ENCODE measurements around the gene ANK2.

ANK2 gene

DNA sequence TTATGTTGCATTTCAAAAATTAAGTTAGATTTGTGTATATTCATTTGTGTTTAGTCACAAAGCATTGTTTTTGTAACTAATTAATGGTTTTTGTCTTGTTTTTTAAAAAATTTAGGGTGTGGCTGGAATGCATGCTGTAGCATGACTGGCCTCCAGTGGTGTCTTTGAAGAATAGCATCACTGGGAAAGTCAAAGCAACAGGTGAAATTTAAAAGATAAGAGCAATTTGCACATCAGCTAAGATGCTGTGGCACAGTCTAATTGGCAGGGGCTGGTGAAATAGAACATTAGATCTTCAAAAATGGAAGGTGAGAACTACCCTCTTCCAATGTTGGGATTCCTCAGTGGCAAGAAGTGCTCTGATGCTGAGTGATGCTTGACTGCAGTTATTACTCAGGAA, 45.3 kb downstream of the ANK2 start:
- no peak for DNase-seq (ENCODE audit: low read depth)

GRCh38 chr4:113101669-113102068, 52.2 kb downstream of the ANK2 start:
- DNase-seq (ENCODE audit: low read depth): peak; percentile 52

GRCh38 chr4:113103556-113103955, 54.1 kb downstream of the ANK2 start:
- no peak for DNase-seq (ENCODE audit: low read depth)

- DNase-seq (ENCODE audit: low read depth): peak; percentile 42
Observed at GRCh38 chr4:113106108-113106507, 56.7 kb downstream of the ANK2 start.

GRCh38 chr4:113109106-113109718, 59.8 kb downstream of the ANK2 start:
- no peak for DNase-seq (ENCODE audit: low read depth)

DNA sequence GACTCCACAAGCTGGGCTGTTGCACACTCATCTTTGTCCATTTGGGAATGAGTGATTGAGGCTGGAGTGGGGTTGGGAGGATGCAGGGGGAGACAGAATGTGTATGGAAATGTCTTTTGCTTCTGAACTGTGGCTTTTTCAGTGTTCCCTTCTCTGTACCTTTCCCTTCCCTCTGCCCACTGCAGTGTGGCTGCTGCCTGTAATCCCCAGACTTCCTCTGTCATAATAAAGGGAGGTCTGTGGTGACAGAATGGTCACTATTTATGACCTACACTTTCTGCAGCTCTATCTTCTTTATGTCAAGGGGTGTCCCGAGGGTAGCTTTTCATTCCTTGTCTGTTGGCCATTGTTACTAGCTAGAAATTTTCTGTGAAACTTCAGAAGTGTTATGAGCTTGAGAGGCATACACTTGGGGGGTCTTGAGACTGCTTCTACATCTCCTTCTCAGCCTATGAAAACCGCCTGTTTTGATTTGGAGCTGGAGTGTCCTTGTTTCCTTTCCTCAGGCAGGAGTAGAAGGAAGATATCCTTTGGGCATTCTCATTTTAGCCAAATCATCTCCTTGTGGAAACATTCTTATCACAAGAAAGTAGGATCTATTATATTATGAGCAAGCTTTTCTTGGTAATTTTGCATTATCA, 63.0 kb downstream of the ANK2 start:
- DNase-seq (ENCODE audit: low read depth): no peak

- no peak for DNase-seq (ENCODE audit: low read depth)
Observed at GRCh38 chr4:113113151-113113550, 63.7 kb downstream of the ANK2 start.

DNA sequence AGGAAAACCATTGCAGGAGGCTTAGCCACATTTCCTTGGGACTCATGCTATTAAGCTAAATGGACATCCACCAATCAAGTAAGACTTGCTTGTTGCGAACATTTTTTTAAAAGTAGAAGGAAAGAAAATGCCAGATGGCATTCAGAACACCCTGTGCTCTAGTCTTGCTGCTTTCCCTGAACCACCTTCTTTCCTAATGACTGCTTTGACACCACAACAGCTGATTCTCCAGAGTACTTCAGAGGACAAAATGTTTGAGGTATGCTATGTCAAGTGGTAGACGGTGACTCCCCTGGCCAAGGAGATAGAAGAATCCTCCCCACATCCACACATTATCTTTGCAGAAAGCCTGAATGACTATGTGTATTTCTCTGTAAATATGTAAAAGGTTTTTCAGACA, 65.4 kb downstream of the ANK2 start:
- no peak for DNase-seq (ENCODE audit: low read depth)

- DNase-seq (ENCODE audit: low read depth): no peak
Observed at GRCh38 chr4:113116414-113117357, 67.2 kb downstream of the ANK2 start.

DNA sequence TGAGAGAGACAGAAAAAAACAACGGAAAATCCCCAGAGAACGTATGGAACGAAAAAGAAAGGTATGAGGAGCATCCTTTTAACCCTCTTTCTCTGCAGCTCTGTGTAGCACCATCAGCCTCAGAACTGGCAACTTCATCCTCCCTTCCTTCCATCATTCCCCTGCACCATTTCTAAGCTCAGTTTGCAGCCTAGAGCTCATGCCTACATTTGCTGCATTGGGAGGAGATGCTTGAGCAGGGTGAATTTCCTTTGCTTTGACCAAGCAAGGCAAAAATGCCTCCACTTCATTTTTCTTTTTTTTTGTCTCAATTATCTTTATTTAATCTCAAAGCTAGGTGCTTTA, 67.9 kb downstream of the ANK2 start:
- no peak for DNase-seq (ENCODE audit: low read depth)

DNA sequence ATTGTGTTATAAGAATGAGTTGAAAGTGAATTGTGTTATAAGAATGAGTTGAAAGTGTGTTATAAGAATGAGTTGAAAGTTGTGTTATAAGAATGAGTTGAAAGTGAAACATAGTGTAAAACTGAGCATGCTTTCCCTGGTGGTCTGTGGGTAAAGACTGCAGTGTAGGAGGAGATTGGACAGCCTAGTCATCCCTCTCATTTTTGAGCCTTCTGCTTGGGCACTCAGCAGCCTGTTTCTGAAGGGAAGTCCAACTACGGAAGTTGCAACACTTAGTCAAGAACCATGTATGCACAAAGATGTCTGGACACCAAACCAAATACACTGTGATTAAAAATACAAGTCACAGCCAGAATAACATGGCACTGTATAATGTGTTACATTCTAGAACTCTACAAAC, 72.6 kb downstream of the ANK2 start:
- DNase-seq (ENCODE audit: low read depth): no peak

- DNase-seq (ENCODE audit: low read depth): no peak
Observed at GRCh38 chr4:113125418-113125817, 76.0 kb downstream of the ANK2 start.

DNA sequence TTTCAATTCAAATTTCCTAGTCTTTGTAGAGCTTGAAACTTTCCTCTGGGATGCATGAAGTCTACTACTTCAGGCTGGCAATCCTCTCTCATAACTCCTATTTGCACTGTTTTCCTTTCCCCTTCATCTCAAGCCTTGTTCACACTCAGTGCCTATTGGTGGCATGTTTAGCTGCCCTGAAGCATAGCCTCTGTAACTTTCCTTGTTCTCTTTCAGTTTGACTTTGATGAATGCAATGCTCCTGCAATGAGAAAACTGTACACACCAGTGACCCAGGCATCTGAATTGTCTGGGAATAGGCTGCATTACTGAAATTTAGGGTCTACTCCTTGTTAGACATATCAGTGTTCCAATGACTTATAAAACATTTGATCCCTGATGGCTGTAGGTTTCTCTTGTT, 81.7 kb downstream of the ANK2 start:
- no peak for DNase-seq (ENCODE audit: low read depth)

DNA sequence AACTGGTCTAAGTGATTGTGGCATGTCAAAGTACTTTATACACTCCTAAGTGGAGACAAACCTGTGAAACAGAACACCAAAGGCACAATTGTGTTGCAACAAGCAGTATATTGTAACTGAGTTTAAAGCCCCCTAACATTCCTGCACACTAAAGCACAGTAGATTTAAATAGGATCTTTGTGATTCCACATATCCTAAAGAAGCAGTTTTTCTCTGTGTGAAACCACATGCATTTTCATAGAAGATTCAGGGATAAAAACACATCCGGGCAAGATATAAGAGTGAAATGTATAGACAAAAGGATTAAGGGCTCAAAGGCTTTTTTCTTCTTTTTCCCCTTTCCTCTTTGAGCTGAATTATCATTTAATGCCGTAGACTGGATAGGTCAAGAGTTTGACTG, 82.2 kb downstream of the ANK2 start:
- DNase-seq (ENCODE audit: low read depth): no peak

GRCh38 chr4:113141901-113142346, 92.5 kb downstream of the ANK2 start:
- peak; percentile 87 for DNase-seq (ENCODE audit: low read depth)

GRCh38 chr4:113142351-113142750, 92.9 kb downstream of the ANK2 start:
- no peak for DNase-seq (ENCODE audit: low read depth)

DNA sequence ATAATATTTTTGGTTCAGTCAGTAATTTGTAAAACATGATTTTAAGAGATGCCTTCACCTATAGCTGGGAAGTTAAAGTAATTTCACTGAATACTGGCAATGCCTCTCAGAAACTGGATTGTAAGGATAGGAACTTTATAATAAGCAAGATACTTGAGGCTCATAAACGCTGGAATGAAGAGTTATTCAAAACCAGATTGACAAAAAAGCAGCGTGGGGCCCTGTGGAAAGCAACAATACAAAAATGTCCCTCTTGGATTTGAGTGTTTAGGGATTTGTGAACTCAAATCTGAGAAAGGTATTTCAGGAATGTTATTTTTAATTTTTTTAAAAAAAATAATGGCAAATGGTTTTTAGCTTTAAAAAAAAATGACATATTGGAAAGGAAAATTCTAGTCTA, 94.6 kb downstream of the ANK2 start:
- DNase-seq (ENCODE audit: low read depth): no peak

GRCh38 chr4:113145147-113145518, 95.7 kb downstream of the ANK2 start:
- DNase-seq (ENCODE audit: low read depth): no peak

- no peak for DNase-seq (ENCODE audit: low read depth)
Observed at GRCh38 chr4:113145519-113146291, 96.3 kb downstream of the ANK2 start.

DNA sequence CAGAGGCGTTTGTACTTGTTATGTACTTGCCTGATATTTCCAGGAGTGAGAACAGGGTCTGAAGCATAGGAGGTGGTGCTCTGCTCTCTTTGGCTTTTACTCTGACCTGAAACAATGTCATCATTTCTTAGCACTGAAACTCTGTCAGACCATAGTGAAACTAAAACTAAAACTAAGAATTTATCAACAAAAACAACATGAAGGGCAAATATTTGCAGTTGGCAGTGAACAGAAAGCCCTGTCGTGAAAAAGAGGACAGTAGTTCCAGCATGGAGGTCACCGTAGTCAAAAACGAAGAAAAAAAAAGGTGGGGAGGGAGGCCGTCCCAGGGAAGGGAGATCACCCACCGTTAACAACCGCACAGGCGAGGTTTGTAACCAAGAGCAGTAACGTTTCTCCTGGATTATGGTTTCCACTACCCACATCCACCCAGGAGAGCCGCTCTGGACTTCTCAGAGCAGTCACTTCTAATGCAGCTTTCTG, 97.5 kb downstream of the ANK2 start:
- DNase-seq (ENCODE audit: low read depth): no peak

- DNase-seq (ENCODE audit: low read depth): no peak
Observed at GRCh38 chr4:113147498-113148111, 98.2 kb downstream of the ANK2 start.

GRCh38 chr4:113148925-113149324, 99.5 kb downstream of the ANK2 start:
- DNase-seq (ENCODE audit: low read depth): no peak
